CD4-positive, alpha-beta T cell treated with Interleukin-4 for 4 hours (primary cell): ENCODE results near the gene DLGAP5.

Experiments
- DNase-seq: peaks from one replicate; pipeline ENCODE4 v3.0.0-alpha.2; 2020

The DLGAP5 gene, protein sequence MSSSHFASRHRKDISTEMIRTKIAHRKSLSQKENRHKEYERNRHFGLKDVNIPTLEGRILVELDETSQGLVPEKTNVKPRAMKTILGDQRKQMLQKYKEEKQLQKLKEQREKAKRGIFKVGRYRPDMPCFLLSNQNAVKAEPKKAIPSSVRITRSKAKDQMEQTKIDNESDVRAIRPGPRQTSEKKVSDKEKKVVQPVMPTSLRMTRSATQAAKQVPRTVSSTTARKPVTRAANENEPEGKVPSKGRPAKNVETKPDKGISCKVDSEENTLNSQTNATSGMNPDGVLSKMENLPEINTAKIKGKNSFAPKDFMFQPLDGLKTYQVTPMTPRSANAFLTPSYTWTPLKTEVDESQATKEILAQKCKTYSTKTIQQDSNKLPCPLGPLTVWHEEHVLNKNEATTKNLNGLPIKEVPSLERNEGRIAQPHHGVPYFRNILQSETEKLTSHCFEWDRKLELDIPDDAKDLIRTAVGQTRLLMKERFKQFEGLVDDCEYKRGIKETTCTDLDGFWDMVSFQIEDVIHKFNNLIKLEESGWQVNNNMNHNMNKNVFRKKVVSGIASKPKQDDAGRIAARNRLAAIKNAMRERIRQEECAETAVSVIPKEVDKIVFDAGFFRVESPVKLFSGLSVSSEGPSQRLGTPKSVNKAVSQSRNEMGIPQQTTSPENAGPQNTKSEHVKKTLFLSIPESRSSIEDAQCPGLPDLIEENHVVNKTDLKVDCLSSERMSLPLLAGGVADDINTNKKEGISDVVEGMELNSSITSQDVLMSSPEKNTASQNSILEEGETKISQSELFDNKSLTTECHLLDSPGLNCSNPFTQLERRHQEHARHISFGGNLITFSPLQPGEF

DNA sequence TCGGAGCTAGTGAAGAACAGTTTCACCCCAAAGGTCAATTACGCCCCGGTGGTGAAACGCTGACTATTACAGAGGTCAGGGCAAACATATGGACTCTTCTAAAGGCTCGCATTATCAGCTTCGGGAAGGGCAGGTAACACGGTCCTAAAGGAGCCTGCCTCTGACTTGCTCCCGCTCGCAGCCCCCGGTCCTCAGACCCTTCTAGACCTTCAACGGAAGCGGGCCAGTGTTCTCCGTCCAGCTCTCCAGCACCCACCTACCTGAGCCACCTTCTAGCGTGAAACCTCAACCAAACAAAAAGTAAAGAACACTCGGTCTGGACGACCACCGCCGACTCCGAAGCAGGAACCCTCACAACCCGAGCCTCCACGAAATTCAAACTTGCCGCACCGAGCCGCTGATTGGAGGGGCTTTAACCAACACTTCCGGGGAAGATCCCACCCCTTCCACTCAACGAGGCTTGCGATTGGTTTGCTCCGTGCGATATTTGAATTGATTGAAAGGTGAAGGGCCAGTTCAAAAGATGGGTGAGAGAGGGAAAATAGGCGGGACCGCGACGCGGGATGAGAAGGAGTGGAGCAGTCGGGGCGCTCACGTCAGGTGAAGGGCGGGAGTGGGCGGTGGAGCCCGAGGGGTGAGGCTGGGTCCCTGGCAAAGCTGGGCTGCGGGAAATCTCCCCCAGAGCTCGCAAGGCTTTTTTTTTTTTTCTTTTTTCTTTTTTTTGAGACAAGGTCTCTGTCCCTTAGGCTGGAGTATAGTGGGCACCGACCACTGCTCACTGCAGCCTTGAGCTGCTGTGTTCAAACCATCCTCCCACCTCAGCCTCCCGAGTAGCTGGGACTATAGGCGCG is at the start of gene DLGAP5:
TSS of gene DLGAP5 (minus strand) at position 383 of the 851 bp plus-strand sequence. CDS start 2,406 bp downstream, outside the sequence.
- DNase-seq = peak; percentile 93

DNA sequence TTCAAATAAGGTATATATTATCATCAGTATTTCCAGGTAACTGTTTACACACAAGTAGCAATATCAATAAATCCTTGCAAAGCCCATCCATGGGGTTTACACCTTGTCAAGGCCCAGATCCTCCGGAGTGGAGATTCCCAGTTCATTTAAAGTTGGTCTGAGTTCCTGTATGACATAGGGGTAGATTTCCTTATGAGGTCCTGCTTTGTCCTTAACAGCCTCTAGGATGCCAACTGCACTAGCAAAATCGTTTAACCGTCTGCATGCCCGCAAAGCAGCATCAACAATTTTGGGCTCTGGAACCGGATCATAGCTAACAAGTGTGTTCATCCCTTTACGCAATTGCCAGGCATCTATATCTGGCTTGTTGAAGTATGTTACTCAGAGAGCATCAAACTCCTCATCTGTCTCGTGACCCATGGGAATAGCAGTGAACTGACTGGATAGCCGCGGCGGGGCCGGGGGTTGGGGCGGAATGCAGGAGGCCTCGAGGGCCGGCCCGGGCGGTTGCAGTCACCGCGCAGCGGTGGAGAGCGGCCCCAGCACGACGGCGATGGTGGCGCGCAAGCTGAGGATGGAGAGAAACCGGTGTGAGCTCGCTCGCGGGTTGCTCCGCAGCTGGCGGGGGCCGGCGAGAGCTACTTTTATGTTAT is 49.3 kb upstream of the DLGAP5 start:
- no peak for DNase-seq

- DNase-seq = no peak
Observed at GRCh38 chr14:55239320-55239719, 47.9 kb upstream of the DLGAP5 start.

- no peak for DNase-seq
Observed at GRCh38 chr14:55238019-55238680, 46.8 kb upstream of the DLGAP5 start.

- DNase-seq = no peak
Observed at GRCh38 chr14:55233591-55233990, 42.2 kb upstream of the DLGAP5 start.

DNA sequence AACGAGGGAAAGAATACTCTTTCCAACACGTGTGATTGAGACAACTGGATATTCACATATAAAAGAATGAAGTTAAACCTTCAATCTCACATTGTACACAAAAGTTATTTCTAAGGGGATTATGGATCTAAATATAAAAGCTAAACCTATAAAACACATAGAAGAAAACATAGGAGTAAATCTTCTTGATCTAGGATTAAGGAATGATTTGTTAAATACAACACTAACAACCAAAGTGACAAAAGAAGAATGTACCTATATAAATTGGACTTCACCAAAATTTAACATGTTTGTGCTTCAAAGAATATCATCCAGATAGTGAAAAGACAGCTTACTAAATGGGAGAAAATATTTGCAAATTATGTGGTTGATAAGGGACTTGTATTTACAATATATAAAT is 36.9 kb upstream of the DLGAP5 start:
- no peak for DNase-seq

- DNase-seq = no peak
Observed at GRCh38 chr14:55223364-55223763, 32.0 kb upstream of the DLGAP5 start.

- no peak for DNase-seq
Observed at GRCh38 chr14:55221968-55222367, 30.6 kb upstream of the DLGAP5 start.

DNA sequence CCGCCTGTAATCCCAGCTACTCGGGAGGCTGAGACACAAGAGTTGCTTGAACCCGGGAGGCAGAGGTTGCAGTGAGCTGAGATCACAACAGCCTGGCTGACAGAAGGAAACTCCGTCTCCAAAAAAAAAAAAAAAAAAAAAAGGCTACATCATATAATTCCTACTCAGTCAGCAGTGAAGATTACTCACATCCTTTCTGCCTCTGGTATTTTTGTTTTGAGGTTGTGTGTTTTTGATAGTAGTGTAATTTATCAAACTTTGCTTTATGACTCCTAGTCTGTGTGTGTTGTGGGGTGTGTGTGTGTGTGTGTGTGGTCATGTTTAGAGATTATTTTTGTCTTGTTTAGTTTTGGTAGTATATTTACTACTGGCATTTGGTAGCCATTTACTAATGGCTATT is 29.8 kb upstream of the DLGAP5 start:
- no peak for DNase-seq

DNA sequence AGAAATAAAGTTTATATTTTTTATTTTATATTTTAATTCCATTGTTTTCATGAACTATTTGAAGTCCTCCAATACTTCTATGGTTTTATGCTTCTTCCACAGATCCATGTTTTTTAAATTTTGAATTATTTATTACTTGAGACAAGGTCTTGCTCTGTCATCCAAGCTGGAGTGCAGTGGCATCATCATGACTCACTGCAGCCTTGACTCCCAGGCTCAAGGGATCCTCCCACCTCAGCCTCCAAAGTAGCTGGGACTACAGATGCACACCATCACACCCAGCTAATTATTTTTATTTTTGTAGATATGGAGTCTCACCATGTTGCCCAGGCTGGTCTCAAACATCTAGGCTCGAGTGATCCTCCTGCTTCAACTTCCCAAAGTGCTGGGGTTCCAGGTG is 28.8 kb upstream of the DLGAP5 start:
- DNase-seq = no peak

DNA sequence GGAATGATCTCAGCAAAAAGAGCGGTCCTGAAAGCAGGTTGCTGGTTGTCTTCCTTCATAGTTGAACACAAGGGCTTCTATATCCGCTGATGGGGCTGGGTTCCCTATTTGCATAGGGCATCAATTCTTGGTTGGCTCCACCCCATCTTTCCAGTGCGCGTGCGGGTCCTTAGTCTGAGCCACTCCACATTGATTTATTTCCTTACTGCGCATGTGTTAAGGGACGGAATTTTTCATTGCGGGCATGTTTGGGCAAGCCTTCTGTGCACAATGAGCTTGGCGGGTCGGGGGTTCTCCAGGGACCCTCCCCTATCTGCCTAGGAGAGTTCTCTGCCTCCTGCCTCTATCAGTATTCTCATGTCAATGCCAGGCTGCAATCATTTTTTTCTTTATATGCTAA is 21.2 kb upstream of the DLGAP5 start:
- no peak for DNase-seq

GRCh38 chr14:55207832-55208231 is 16.4 kb upstream of the DLGAP5 start:
- no peak for DNase-seq

DNA sequence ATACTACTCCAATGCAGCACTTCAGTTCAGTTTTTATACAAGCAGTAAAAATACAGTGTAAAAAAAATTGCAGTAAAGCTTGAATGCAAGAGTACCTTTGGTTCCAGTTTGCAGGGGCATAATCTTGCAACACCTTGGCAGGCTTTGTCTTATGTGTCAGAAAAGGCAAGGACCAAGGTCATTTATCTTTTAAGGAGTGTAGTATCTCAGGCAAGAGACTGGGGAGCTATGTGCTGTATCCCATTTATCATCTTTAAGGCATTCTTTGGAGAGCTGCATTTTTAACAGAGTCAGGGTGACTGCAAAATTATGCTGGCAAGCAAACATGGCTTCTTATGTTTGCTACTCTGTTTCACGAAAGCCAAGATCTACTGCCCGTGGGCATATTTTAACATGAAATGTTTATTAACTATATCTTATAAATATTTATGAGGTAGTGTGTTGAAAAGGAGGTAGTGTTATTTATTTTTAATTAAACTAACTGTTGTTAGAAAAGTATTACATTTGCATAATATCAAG is 14.8 kb upstream of the DLGAP5 start:
- no peak for DNase-seq

- no peak for DNase-seq
Observed at GRCh38 chr14:55201219-55202101, 10.1 kb upstream of the DLGAP5 start.

DNA sequence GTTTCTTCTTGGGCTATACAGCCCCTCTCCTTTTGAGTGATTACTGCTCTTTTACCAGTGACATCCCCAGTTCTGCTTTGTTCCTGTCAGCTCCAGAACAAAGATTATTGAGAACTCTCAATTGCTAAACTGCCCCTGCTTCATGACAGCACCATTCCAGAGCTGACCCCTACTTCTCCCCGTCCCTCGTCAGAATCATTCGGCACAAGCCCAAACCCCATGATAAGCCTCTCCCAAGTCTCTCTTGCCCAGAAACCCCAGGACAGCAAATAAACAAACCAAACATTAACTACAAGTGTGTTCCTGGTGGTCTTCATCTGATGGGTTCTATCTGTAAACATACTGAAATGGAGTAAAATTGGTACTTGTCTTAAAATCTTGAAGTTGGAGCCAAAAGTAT is 9.3 kb upstream of the DLGAP5 start:
- DNase-seq = no peak

DNA sequence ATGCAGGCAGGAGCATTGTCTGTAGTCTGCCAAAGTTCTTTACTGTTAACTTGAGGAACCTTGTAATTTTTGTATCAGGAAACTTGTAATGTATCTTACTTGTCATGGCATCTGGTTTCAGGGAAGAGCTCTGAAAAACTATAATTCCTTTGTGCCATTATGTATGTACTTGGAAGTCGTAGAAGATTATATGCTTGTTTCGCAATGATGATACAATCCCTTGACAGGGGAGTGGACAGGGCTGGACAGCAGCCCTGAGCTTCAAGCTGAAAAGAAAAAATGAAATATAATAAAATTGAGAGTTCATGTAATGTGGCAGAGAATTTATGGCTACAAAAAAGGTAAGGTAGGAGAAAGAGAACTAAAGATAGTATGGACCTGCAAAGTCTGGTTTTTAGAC is 7.4 kb upstream of the DLGAP5 start:
- DNase-seq = no peak

DNA sequence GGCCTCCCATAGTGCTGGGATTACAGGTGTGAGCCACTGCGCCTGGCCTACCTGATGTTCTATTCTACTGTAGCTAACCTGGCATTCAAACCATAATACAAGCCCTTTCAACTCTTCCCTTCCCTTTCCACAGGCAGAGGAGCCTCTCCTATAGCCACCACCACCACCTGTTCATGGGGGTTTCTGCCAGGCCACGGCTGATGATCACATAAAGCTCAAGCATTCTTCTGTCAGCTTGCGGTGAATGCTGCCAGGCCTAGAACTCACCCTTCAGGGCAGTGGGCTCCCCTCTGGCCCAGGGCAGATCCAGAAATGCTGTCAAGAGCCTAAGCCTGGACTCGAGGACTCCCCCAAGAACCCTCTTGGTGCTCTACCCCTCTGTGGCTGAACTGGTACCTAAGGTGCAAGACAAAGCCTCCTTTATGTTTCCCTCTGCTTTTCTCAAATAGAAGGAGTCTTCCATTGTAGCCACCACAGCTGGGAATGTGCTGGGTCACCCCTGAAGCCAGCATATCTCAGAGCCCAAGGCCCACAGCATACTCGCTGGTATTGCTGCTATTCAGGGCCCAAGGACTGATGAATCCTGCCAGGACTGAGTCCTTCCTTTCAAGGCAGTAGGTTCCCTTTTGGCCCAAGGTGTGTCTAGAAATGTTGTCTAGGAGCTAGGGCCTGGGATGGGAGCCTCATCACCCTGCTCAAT is 3.4 kb upstream of the DLGAP5 start:
- no peak for DNase-seq

DNA sequence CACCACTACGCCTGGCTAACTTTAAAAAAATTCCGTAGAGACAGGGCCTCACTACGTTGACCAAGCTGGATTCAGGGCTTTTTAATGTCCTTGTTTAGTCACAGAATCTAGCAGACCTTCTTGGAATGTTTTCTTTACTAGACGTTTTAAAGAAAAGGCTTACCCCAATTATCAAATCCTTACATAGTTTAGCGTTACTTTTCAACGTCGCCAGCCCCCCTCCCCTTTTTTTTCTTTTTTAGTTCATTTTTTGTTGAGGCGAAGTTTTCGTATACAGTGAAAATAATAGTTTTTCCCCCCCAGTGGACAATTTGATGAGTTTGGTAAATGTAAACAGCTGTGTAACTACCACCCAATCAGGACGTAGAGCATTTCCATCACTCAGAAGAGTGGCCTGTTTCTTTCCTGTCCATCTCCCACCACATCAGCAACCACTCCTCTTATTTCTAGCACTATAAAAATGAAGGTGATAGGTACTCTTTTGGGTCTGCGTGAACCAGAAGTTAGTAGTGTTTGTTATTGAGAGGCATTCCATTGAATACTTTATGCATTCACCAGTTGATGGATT is 753 bp upstream of the DLGAP5 start:
- no peak for DNase-seq

DNA sequence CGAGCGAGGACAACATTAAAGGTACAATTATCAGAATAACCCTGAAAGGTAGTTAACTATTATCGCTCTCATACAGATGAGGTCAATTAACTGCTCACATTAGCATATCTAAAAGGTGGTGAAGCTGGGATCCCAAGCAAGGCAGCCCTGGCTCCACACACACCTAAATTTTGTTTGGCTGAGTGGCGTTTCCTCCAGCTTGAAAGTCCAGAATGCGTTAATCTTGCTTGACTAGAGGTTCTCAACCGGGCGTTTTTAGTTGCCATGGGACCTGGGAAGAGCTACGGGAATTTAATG is 531 bp downstream of the DLGAP5 start:
- DNase-seq = no peak
